ENCODE results near the gene PGRMC2.
A peak's percentile ranks its signal among the peaks of the same experiment; 100 is the strongest.

Gene PGRMC2

GRCh38 chr4:128228845-128229795 is 58.5 kb downstream of the PGRMC2 start:
- DNase-seq (ENCODE audit: low read depth), result peak; percentile 33
- TF ChIP-seq CTCF (IDR thresholded peaks at IDR 0.05; ENCODE audit: control insufficient read depth, insufficient read depth, low read depth, low read length, missing control alignments), result no peak
- H3K4me3 ChIP-seq (ENCODE audit: control insufficient read depth, low read depth, low read length), result no peak overlapping the region

GRCh38 chr4:128227991-128228571 is 59.5 kb downstream of the PGRMC2 start:
- TF ChIP-seq CTCF (IDR thresholded peaks at IDR 0.05; ENCODE audit: control insufficient read depth, insufficient read depth, low read depth, low read length, missing control alignments), result no peak
- H3K4me3 ChIP-seq (ENCODE audit: control insufficient read depth, low read depth, low read length), result no peak overlapping the region
- DNase-seq (ENCODE audit: low read depth), result no peak

DNA sequence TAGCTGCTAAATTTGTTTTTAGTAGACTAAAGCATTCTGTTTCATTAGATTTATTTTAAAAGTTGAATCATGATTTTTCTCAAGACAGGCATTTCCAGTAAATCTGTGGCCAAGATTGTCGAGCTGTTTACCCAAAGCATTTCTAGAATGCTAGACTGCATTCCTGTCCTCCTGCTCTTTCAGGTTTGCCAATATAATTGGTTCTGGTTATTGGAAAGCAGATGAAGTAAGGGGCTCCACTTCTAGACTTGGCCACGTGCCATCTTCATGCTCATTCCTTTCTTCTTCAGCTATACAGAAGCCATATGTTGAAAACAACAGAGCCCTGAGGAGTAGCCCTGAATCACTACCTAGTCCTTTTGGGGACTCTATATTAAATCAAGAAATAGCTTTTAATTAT is 62.5 kb downstream of the PGRMC2 start:
- no peak for TF ChIP-seq CTCF (IDR thresholded peaks at IDR 0.05; ENCODE audit: control insufficient read depth, insufficient read depth, low read depth, low read length, missing control alignments)
- no peak for DNase-seq (ENCODE audit: low read depth)
- no peak overlapping the region for H3K4me3 ChIP-seq (ENCODE audit: control insufficient read depth, low read depth, low read length)

DNA sequence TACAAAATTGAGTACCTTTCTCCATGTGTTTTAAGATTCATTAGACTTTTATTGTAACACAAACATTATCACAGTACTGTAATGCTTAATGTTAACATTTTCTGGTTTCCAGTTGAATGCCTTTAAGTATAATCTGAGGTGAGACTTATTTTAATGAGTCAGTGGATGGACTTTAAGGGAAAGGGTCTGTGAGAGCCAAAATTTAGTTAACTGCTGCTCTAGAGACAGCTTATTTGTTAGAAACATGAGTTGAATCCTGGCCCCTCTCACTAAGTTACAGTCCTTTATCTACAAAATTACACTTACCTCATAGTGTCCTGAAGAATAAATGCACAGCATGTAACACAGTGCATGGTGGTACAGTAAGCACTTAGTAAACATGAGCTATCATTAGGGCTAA is 66.0 kb downstream of the PGRMC2 start:
- H3K4me3 ChIP-seq (ENCODE audit: control insufficient read depth, low read depth, low read length), result no peak overlapping the region
- no peak for DNase-seq (ENCODE audit: low read depth)
- no peak for TF ChIP-seq CTCF (IDR thresholded peaks at IDR 0.05; ENCODE audit: control insufficient read depth, insufficient read depth, low read depth, low read length, missing control alignments)

DNA sequence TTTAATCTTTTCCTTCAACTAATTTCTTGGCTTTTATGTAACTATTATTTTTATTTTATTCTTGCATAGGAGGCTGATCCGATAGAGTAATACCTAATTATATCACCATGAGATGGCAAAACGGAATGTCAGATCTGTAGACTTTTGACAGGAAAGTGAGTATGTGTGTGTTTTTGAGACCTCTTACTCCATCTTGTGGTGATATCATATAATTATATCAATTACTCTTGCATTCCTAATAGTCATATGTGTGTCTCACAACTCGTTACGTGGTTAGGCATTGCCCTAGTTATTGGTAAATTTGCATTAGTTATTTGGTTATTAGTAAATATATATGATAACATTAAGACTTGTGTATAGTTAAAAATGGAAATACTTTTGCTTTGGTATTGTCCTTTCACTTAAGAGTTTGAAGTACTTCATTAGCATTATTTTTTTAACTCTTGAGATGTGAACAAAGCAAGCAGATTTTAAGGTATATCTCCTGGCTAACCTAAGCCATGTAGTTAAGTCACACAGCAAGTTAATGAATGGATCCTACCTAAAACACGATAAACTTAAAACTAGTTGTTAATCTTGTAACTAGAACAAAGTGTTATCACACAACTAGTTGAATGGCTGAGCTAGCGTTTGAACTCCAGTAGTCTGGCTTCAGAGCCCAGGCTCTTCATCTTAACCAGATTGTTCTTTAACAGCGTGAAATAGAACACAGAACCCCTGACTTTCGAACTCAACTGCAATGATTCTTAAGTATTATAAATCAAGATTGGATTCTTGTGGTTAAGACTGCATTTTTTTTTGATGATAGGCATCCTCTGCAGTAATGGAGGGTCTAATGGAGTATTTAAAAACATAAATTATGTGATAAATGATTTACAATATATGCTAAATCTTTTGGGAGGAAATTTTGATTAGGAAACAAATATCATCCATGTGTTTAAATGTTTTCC is 67.1 kb downstream of the PGRMC2 start:
- DNase-seq (ENCODE audit: low read depth), result peak; percentile 37
- TF ChIP-seq CTCF (IDR thresholded peaks at IDR 0.05; ENCODE audit: control insufficient read depth, insufficient read depth, low read depth, low read length, missing control alignments), result peak; percentile 36

More for the DNA sequence above, 67.1 kb downstream of the PGRMC2 start:
- H3K4me3 ChIP-seq (ENCODE audit: control insufficient read depth, low read depth, low read length), result no peak overlapping the region

Data from AG09309 (cell line).